ENCODE measurements around the gene TRAF7. TPM values are rescaled to one million over a fixed set of nuclear protein-coding genes. Genes with fewer than 3 reads are reported as not detected.
A peak's percentile ranks its signal among the peaks of the same experiment; 100 is the strongest.

TRAF7 gene
- total RNA-seq, 1 donor from 2014 or later: 17.3 TPM

GRCh38 chr16:2147981-2148671, 7.5 kb upstream of the TRAF7 start, which contains the start of gene RAB26:
TSS of gene RAB26 (plus strand) at chr16:2148625. CDS start at chr16:2148784, 159 bp downstream.
- no peak for DNase-seq

- no peak for DNase-seq
Measured at GRCh38 chr16:2148714-2149629, 6.6 kb upstream of the TRAF7 start.

GRCh38 chr16:2149630-2150417, 5.8 kb upstream of the TRAF7 start:
- DNase-seq: no peak

GRCh38 chr16:2150418-2151187, 5.0 kb upstream of the TRAF7 start:
- no peak for DNase-seq

GRCh38 chr16:2151188-2152091, 4.1 kb upstream of the TRAF7 start:
- DNase-seq: no peak

GRCh38 chr16:2152695-2153506, 2.7 kb upstream of the TRAF7 start:
- DNase-seq: no peak

GRCh38 chr16:2154533-2155090, 970 bp upstream of the TRAF7 start:
- DNase-seq: no peak

- DNase-seq: no peak
Measured at GRCh38 chr16:2155977-2156848, 631 bp downstream of the TRAF7 start.

- no peak for DNase-seq
Measured at GRCh38 chr16:2156849-2157224, 1.3 kb downstream of the TRAF7 start.

GRCh38 chr16:2157480-2158261, 2.1 kb downstream of the TRAF7 start:
- no peak for DNase-seq

- DNase-seq: no peak
Measured at GRCh38 chr16:2158262-2158638, 2.7 kb downstream of the TRAF7 start.

GRCh38 chr16:2159175-2159838, 3.7 kb downstream of the TRAF7 start:
- DNase-seq: no peak

GRCh38 chr16:2160915-2161551, 5.5 kb downstream of the TRAF7 start:
- DNase-seq: peak; percentile 61

GRCh38 chr16:2161911-2162310, 6.3 kb downstream of the TRAF7 start:
- no peak for DNase-seq

- no peak for DNase-seq
Measured at GRCh38 chr16:2162676-2163118, 7.1 kb downstream of the TRAF7 start.

- peak; percentile 12 for DNase-seq
Measured at GRCh38 chr16:2163211-2163881, 7.8 kb downstream of the TRAF7 start.

Data from skin of body (tissue), 2 donors.